Endodermal cell (in vitro differentiated cells): ENCODE results near the gene UNC5C. TPM values are rescaled to one million over a fixed set of nuclear protein-coding genes. Genes with fewer than 3 reads are reported as not detected.

Experiments used
- DNase-seq: peaks from one replicate; pipeline ENCODE4 v3.0.0-alpha.2; 2017
- H3K27ac ChIP-seq: 2 replicates; pipeline ENCODE4 v1.5.1; 2013; ENCODE audit warnings: mild to moderate bottlenecking, low read depth, low read length, moderate library complexity
- H3K27me3 ChIP-seq: 2 replicates; pipeline ENCODE4 v1.6.1; 2013; ENCODE audit warnings: mild to moderate bottlenecking, low read length, moderate library complexity; ENCODE audit not compliant: insufficient read depth, control insufficient read depth, poor library complexity, severe bottlenecking
- H3K36me3 ChIP-seq: 2 replicates; pipeline ENCODE4 v1.7.0; 2013; ENCODE audit warnings: mild to moderate bottlenecking, low read length, moderate library complexity; ENCODE audit not compliant: control insufficient read depth, insufficient read depth
- H3K4me1 ChIP-seq: one replicate; pipeline ENCODE4 v1.7.0; 2013; ENCODE audit warnings: low read length; ENCODE audit not compliant: control insufficient read depth, insufficient read depth
- H3K4me3 ChIP-seq: 2 replicates; pipeline ENCODE4 v1.5.1; 2013; ENCODE audit warnings: mild to moderate bottlenecking, low read length, moderate library complexity
- H3K9ac ChIP-seq: 2 replicates; pipeline ENCODE4 v1.6.1; 2013; ENCODE audit warnings: mild to moderate bottlenecking, low read length, moderate library complexity; ENCODE audit not compliant: poor library complexity, severe bottlenecking; ENCODE audit errors: extremely low read depth
- H3K9me3 ChIP-seq: 2 replicates; pipeline ENCODE4 v1.6.1; 2013; ENCODE audit warnings: mild to moderate bottlenecking, low read length, moderate library complexity; ENCODE audit not compliant: control insufficient read depth
- H3K27ac Mint-ChIP-seq: 2 replicates; pipeline ENCODE4 v1.8.0; 2020; ENCODE audit warnings: mixed read lengths
- H3K27me3 Mint-ChIP-seq: 2 replicates; pipeline ENCODE4 v1.8.0; 2021; ENCODE audit warnings: mild to moderate bottlenecking, mixed read lengths; ENCODE audit not compliant: insufficient read depth
- H3K36me3 Mint-ChIP-seq: 2 replicates; pipeline ENCODE4 v1.8.0; 2020; ENCODE audit warnings: low read depth, mixed read lengths
- H3K4me1 Mint-ChIP-seq: 2 replicates; pipeline ENCODE4 v1.8.0; 2020; ENCODE audit warnings: mixed read lengths
- H3K4me3 Mint-ChIP-seq: 2 replicates; pipeline ENCODE4 v1.8.0; 2020; ENCODE audit warnings: mild to moderate bottlenecking, moderate library complexity, mixed read lengths
- H3K9me3 Mint-ChIP-seq: 2 replicates; pipeline ENCODE4 v1.8.0; 2020; ENCODE audit warnings: mild to moderate bottlenecking, mixed read lengths
- CTCF ChIP-seq: fragments of 200-600 bp; sonication (generic); conservative IDR thresholded peaks from 2 replicates; pipeline ENCODE4 v1.5.0; 2021; ENCODE audit warnings: antibody characterized with exemption, mild to moderate bottlenecking
- WGBS, 2 experiments: methylation state at CpG; one replicate each; pipeline versions ENCODE4 v1.1.5 to v1.1.7; 2013; ENCODE audit warnings: missing lambda C conversion rate in 2 of 2, mixed read lengths in 1 of 2; ENCODE audit not compliant: insufficient coverage in 1 of 2, insufficient read length in 1 of 2; 5-methylcytosine and 5-hydroxymethylcytosine counted together
- total RNA-seq, 2 donors: library from RNA; stranded (reverse); fragmentation: NEBNext Ultra II Directional in 1 of 2; extraction: Animal tissue kit (Norgen Biotek cat#: 25700) in 1 of 2; gene quantifications; 2 replicates in 1 of 2; 3 replicates in 1 of 2; pipeline ENCODE4 v1.2.1, GENCODE V29; 2021

The UNC5C gene
- total RNA-seq, 2 donors from 2014 or later: 2.0 to 7.2 TPM

GRCh38 chr4:95319169-95319568 lies 229.6 kb downstream of the UNC5C start:
- Mint-ChIP-seq H3K4me3 (no peak overlapping the region), H3K36me3 (no peaks in the 10 kb centered on the region), H3K27me3 (no peaks in the 10 kb centered on the region), H3K9me3 (peaks cover 2% of the 10 kb centered on the region), H3K4me1 (peaks cover 6% of the 10 kb centered on the region), H3K27ac (no peak overlapping the region)
- Histone ChIP-seq H3K9me3 (no peaks in the 10 kb centered on the region), H3K4me1 (peaks cover 3% of the 10 kb centered on the region), H3K36me3 (no peaks in the 10 kb centered on the region), H3K27me3 (no peaks in the 10 kb centered on the region), H3K27ac (no peak overlapping the region), H3K9ac (no peak overlapping the region), H3K4me3 (no peak overlapping the region)
- no peak for DNase-seq
- 94 to 96% methylated on average over 2 to 3 of the region's 3 CpGs for WGBS, 2 experiments
- no peak for TF ChIP-seq CTCF

GRCh38 chr4:95318483-95318882 lies 230.3 kb downstream of the UNC5C start:
- Histone ChIP-seq H3K9me3 (no peaks in the 10 kb centered on the region), H3K36me3 (no peaks in the 10 kb centered on the region), H3K9ac (no peak overlapping the region), H3K4me1 (peaks cover 3% of the 10 kb centered on the region), H3K27ac (no peak overlapping the region), H3K27me3 (no peaks in the 10 kb centered on the region), H3K4me3 (no peak overlapping the region)
- DNase-seq: no peak
- Mint-ChIP-seq H3K36me3 (no peaks in the 10 kb centered on the region), H3K27me3 (no peaks in the 10 kb centered on the region), H3K4me1 (peaks cover 6% of the 10 kb centered on the region), H3K27ac (no peak overlapping the region), H3K9me3 (no peaks in the 10 kb centered on the region), H3K4me3 (no peak overlapping the region)
- WGBS, 2 experiments: 88 to 100% methylated on average over 1 of the region's 1 CpG
- TF ChIP-seq CTCF: no peak

GRCh38 chr4:95318044-95318443 lies 230.7 kb downstream of the UNC5C start:
- no peak for TF ChIP-seq CTCF
- H3K27ac ChIP-seq: no peak overlapping the region

More at GRCh38 chr4:95318044-95318443, 230.7 kb downstream of the UNC5C start:
- no peaks in the 10 kb centered on the region for H3K9me3 ChIP-seq
- no peaks in the 10 kb centered on the region for H3K36me3 ChIP-seq
- H3K4me1 Mint-ChIP-seq: peaks cover 6% of the 10 kb centered on the region
- DNase-seq: no peak
- WGBS, 2 experiments: 99 to 100% methylated on average over 2 to 3 of the region's 3 CpGs
- H3K4me3 ChIP-seq: no peak overlapping the region
- H3K4me3 Mint-ChIP-seq: no peak overlapping the region
- H3K4me1 ChIP-seq: peaks cover 3% of the 10 kb centered on the region
- no peak overlapping the region for H3K27ac Mint-ChIP-seq
- no peaks in the 10 kb centered on the region for H3K9me3 Mint-ChIP-seq
- no peak overlapping the region for H3K9ac ChIP-seq
- H3K27me3 Mint-ChIP-seq: no peaks in the 10 kb centered on the region
- no peaks in the 10 kb centered on the region for H3K36me3 Mint-ChIP-seq
- no peaks in the 10 kb centered on the region for H3K27me3 ChIP-seq
